A549 (cell line): ENCODE measurements around the gene CALN1. TPM values are rescaled to one million over a fixed set of nuclear protein-coding genes. Genes with fewer than 3 reads are reported as not detected.

Experiments
- ATAC-seq, 2 experiments: fragments of 200-7000 bp in 1 of 2; fragments of >200 bp in 1 of 2; cut with Nextera tagmentation in 1 of 2; cut with Tn5 transposase in 1 of 2; 3 replicates each; pipeline versions ENCODE4 v1.8.0 to v1.9.1; 2018 to 2020; ENCODE audit warnings: mild to moderate bottlenecking in 1 of 2, moderate library complexity in 1 of 2
- CTCF ChIA-PET: fragments of 300-600 bp; sonication (Branson Sonifier 250); formaldehyde crosslinking; extraction: SDS; loops from one replicate; lab custom pipeline; 2021; ENCODE audit warnings: antibody characterized with exemption, inconsistent platforms; lab: Yijun Ruan, JAX
- POLR2A ChIA-PET: fragments of 350-600 bp; formaldehyde crosslinking; extraction: SDS; loops from one replicate; lab custom pipeline; 2021; ENCODE audit warnings: antibody characterized with exemption, inconsistent platforms; lab: Yijun Ruan, JAX
- DNase-seq, 2 experiments: peaks; one replicate each; pipeline versions ENCODE4 v3.0.0 to v3.0.0-alpha.2; 2011 to 2016; ENCODE audit warnings: low read depth in 1 of 2, low spot score in 1 of 2
- FAIRE-seq: peaks from 2 replicates; lab custom pipeline; 2011; peaks lifted over from hg19 to GRCh38; lab: Jason Lieb, UNC
- H3K27ac ChIP-seq, 2 experiments: fragments of >200 bp; sonication (Bioruptor Twin); formaldehyde crosslinking; 3 replicates each; pipeline ENCODE4 v1.5.1; 2016 to 2017
- H3K4me1 ChIP-seq: fragments of >200 bp; sonication (Bioruptor Twin); formaldehyde crosslinking; 3 replicates; pipeline ENCODE4 v1.6.1; 2016
- H3K4me2 ChIP-seq: fragments of >200 bp; sonication (Bioruptor Twin); formaldehyde crosslinking; 3 replicates; pipeline ENCODE4 v1.6.1; 2016
- H3K4me3 ChIP-seq: fragments of >200 bp; sonication (Bioruptor Twin); formaldehyde crosslinking; 3 replicates; pipeline ENCODE4 v1.5.1; 2016
- H3K9me3 ChIP-seq: fragments of >200 bp; sonication (Bioruptor Twin); formaldehyde crosslinking; 3 replicates; pipeline ENCODE4 v1.6.1; 2016
- BHLHE40 ChIP-seq: IDR thresholded peaks from 2 replicates; pipeline ENCODE4 v1.6.1; 2012; ENCODE audit warnings: low read depth, low read length, inconsistent platforms
- CBX2 ChIP-seq: fragments of 200-600 bp; sonication (generic); IDR thresholded peaks from 2 replicates; pipeline ENCODE4 v1.6.1; 2016; ENCODE audit warnings: low read depth, mild to moderate bottlenecking, borderline replicate concordance
- CHD2 ChIP-seq: fragments of 150-350 bp; IDR thresholded peaks from 2 replicates; pipeline ENCODE4 v1.6.1; 2014; ENCODE audit warnings: low read length; ENCODE audit not compliant: partially characterized antibody
- EHF ChIP-seq: fragments of 250-450 bp; sonication (Bioruptor Pico); IDR thresholded peaks from 2 replicates; pipeline ENCODE4 v1.5.0; 2020; ENCODE audit warnings: mild to moderate bottlenecking
- EP300 ChIP-seq, 2 experiments: fragments of >200 bp; sonication (Bioruptor Twin); formaldehyde crosslinking; IDR thresholded peaks; 2 replicates in 1 of 2; 3 replicates in 1 of 2; pipeline ENCODE4 v1.6.1; 2016 to 2017
- FOXS1 ChIP-seq: fragments of 250-450 bp; sonication (Bioruptor Pico); IDR thresholded peaks from 2 replicates; pipeline ENCODE4 v1.5.0; 2020; ENCODE audit warnings: mild to moderate bottlenecking, moderate library complexity
- HDAC2 ChIP-seq: fragments of 200-600 bp; sonication (generic); IDR thresholded peaks from 2 replicates; pipeline ENCODE4 v1.6.1; 2016
- HEYL ChIP-seq: fragments of 250-450 bp; sonication (Bioruptor Pico); IDR thresholded peaks from 2 replicates; pipeline ENCODE4 v1.8.0; 2021; ENCODE audit warnings: mild to moderate bottlenecking, moderate library complexity
- HOXA7 ChIP-seq: fragments of 250-450 bp; sonication (Bioruptor Pico); IDR thresholded peaks from 2 replicates; pipeline ENCODE4 v1.5.0; 2020; ENCODE audit warnings: mild to moderate bottlenecking, moderate library complexity
- JUNB ChIP-seq: fragments of >200 bp; sonication (Bioruptor Twin); formaldehyde crosslinking; IDR thresholded peaks from 2 replicates; pipeline ENCODE4 v1.6.1; 2016
- KDM1A ChIP-seq: fragments of 200-600 bp; sonication (generic); IDR thresholded peaks from 2 replicates; pipeline ENCODE4 v1.6.1; 2016; ENCODE audit warnings: low read depth, mild to moderate bottlenecking
- KDM5A ChIP-seq: fragments of 200-600 bp; sonication (generic); IDR thresholded peaks from 2 replicates; pipeline ENCODE4 v1.6.1; 2016; ENCODE audit warnings: antibody characterized with exemption, mild to moderate bottlenecking
- MAFK ChIP-seq: fragments of 450-650 bp; IDR thresholded peaks from 2 replicates; pipeline ENCODE4 v1.6.1; 2014; ENCODE audit not compliant: partially characterized antibody
- MAZ ChIP-seq: fragments of 150-350 bp; IDR thresholded peaks from 2 replicates; pipeline ENCODE4 v1.6.1; 2014; ENCODE audit warnings: antibody characterized with exemption, low read depth, low read length, borderline replicate concordance
- NFE2L2 ChIP-seq: fragments of 150-350 bp; conservative IDR thresholded peaks from 2 replicates; pipeline ENCODE4 v1.6.1; 2014; ENCODE audit warnings: low read length
- NR3C1 ChIP-seq: fragments of >200 bp; sonication (Bioruptor Twin); formaldehyde crosslinking; IDR thresholded peaks from 3 replicates; pipeline ENCODE4 v1.6.1; 2017
- PHF8 ChIP-seq: fragments of 200-600 bp; sonication (generic); IDR thresholded peaks from 2 replicates; pipeline ENCODE4 v1.6.1; 2016; ENCODE audit warnings: low read depth, mild to moderate bottlenecking, antibody characterized with exemption, moderate library complexity, borderline replicate concordance
- RCOR1 ChIP-seq: fragments of 150-350 bp; IDR thresholded peaks from 2 replicates; pipeline ENCODE4 v1.6.1; 2014; ENCODE audit warnings: antibody characterized with exemption, low read length, low read depth
- SMC3 ChIP-seq: fragments of >200 bp; sonication (Bioruptor Twin); formaldehyde crosslinking; IDR thresholded peaks from 3 replicates; pipeline ENCODE4 v1.6.1; 2018; ENCODE audit warnings: inconsistent platforms
- SREBF2 ChIP-seq: fragments of 450-650 bp; IDR thresholded peaks from 2 replicates; pipeline ENCODE4 v1.6.1; 2014; ENCODE audit warnings: mild to moderate bottlenecking, moderate library complexity
- TFCP2L1 ChIP-seq: fragments of 250-450 bp; sonication (Bioruptor Pico); IDR thresholded peaks from 2 replicates; pipeline ENCODE4 v1.5.0; 2021; ENCODE audit warnings: mild to moderate bottlenecking
- TP53 ChIP-seq: fragments of 250-450 bp; sonication (Bioruptor Pico); IDR thresholded peaks from 2 replicates; pipeline ENCODE4 v1.5.0; 2021; ENCODE audit warnings: mild to moderate bottlenecking, moderate library complexity
- ZC3H11A ChIP-seq: fragments of 450-650 bp; IDR thresholded peaks from 2 replicates; pipeline ENCODE4 v1.6.1; 2014; ENCODE audit warnings: antibody characterized with exemption, mild to moderate bottlenecking
- ZNF302 ChIP-seq: fragments of 250-450 bp; sonication (Bioruptor Pico); IDR thresholded peaks from 2 replicates; pipeline ENCODE4 v1.9.0; 2021; ENCODE audit warnings: inconsistent platforms, mild to moderate bottlenecking, moderate library complexity
- WGBS: methylation state at CpG from one replicate; pipeline ENCODE4 v1.1.6; 2017; ENCODE audit errors: missing lambda C conversion rate; 5-methylcytosine and 5-hydroxymethylcytosine counted together
- polyA plus RNA-seq, 4 experiments: library from polyadenylated mRNA; depleted of rRNA in 3 of 4; stranded (reverse); fragments of >200 nt; fragmentation: RNase III in 1 of 4; extraction: RNeasy Plus Mini Kit Qiagen cat#74134 plus additional on column Dnase treatment in 1 of 4; gene quantifications; 2 replicates in 3 of 4; 3 replicates in 1 of 4; pipeline ENCODE4 v1.2.3, GENCODE V29; 2011 to 2017
- TF ChIP-seq, protein P1 (sequence below): fragments of 250-450 bp; sonication (Bioruptor Pico); IDR thresholded peaks from 2 replicates; pipeline ENCODE4 v1.5.0; 2020; ENCODE audit warnings: low read depth, mild to moderate bottlenecking, moderate library complexity
- TF ChIP-seq, protein P2 (sequence below): IDR thresholded peaks from 2 replicates; pipeline ENCODE4 v1.6.1; 2012; ENCODE audit warnings: low read depth, borderline replicate concordance
- TF ChIP-seq, protein P3 (sequence below): IDR thresholded peaks from 2 replicates; pipeline ENCODE4 v1.6.1; 2012
- TF ChIP-seq, protein P4 (sequence below): fragments of 150-350 bp; IDR thresholded peaks from 2 replicates; pipeline ENCODE4 v1.6.1; 2014; ENCODE audit warnings: low read depth, mild to moderate bottlenecking, low read length
- TF ChIP-seq, protein P5 (sequence below): fragments of >200 bp; sonication (Bioruptor Twin); formaldehyde crosslinking; IDR thresholded peaks from 3 replicates; pipeline ENCODE4 v1.5.1; 2016

Gene CALN1
- polyA plus RNA-seq, 2 of the 4 experiments (the other 2 are of a cell fraction), result not detected

DNA sequence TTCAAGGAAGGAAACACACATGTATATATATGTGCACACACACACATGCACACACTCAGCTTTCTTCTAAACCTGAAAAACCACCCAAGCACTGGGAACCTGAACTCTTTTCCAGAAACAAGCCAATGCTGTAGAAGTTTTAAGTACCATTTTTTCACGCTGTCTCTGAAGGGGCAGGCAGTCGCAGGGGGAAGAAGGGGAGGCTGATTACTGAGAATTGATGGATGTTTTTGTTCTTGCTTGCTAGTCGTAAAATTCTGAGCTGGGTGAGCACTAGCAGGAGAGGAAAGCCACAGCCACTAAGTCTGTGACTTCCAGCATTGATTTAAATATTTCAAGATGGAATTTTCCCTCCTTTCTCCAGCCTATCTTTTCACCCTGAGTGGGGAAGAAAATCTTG lies 391.8 kb downstream of the CALN1 start:
- no peak for TF ChIP-seq SREBF2
- TF ChIP-seq NFE2L2, result no peak
- TF ChIP-seq, protein P1, sequence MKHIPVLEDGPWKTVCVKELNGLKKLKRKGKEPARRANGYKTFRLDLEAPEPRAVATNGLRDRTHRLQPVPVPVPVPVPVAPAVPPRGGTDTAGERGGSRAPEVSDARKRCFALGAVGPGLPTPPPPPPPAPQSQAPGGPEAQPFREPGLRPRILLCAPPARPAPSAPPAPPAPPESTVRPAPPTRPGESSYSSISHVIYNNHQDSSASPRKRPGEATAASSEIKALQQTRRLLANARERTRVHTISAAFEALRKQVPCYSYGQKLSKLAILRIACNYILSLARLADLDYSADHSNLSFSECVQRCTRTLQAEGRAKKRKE (CRISPR knock-in tag), result no peak
- TF ChIP-seq NR3C1, result no peak
- TF ChIP-seq PHF8, result no peak
- TF ChIP-seq, protein P2, sequence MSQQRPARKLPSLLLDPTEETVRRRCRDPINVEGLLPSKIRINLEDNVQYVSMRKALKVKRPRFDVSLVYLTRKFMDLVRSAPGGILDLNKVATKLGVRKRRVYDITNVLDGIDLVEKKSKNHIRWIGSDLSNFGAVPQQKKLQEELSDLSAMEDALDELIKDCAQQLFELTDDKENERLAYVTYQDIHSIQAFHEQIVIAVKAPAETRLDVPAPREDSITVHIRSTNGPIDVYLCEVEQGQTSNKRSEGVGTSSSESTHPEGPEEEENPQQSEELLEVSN, result no peak
- no peak for TF ChIP-seq ZNF302 (CRISPR knock-in tag)
- no peak for TF ChIP-seq FOXS1 (CRISPR knock-in tag)
- TF ChIP-seq, protein P3, sequence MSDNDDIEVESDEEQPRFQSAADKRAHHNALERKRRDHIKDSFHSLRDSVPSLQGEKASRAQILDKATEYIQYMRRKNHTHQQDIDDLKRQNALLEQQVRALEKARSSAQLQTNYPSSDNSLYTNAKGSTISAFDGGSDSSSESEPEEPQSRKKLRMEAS, result no peak
- TF ChIP-seq, protein P4, sequence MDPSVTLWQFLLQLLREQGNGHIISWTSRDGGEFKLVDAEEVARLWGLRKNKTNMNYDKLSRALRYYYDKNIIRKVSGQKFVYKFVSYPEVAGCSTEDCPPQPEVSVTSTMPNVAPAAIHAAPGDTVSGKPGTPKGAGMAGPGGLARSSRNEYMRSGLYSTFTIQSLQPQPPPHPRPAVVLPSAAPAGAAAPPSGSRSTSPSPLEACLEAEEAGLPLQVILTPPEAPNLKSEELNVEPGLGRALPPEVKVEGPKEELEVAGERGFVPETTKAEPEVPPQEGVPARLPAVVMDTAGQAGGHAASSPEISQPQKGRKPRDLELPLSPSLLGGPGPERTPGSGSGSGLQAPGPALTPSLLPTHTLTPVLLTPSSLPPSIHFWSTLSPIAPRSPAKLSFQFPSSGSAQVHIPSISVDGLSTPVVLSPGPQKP, result no peak
- no peak for TF ChIP-seq CBX2
- TF ChIP-seq HEYL (CRISPR knock-in tag), result no peak
- CTCF ChIA-PET, result no interaction called here
- WGBS, result 0% methylated on average over 3 of the region's 3 CpGs

DNA sequence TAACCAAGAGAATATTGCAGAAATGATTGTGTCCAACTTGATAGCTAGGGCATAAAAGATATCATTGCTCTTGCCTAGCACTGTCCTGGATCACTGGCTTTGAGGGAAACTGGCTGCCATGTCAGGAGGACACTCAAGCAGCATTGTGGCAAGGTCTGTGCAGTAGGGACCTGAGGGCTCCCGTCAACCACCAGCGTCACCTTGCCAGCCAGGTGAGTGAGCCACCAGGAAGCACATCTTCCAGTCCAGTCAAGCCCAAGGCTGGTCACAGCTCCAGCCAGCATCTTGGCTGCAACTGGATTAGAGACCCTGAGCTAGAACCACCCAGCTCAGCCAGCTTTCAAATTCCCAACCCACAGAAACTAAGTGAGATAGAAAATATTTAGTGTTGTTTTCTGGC lies 392.7 kb downstream of the CALN1 start:
- no peak for DNase-seq
- ATAC-seq, result no peak
- Histone ChIP-seq H3K4me3 (no peak overlapping the region), H3K9me3 (no peaks in the 10 kb centered on the region), H3K4me2 (no peak overlapping the region), H3K4me1 (no peaks in the 10 kb centered on the region)
- FAIRE-seq, result no peak
- CTCF ChIA-PET, result no interaction called here
- TF ChIP-seq RCOR1 (no peak), TP53 (CRISPR knock-in tag) (no peak), NFE2L2 (no peak), HOXA7 (CRISPR knock-in tag) (no peak), TFCP2L1 (CRISPR knock-in tag) (no peak), EP300 (IDR thresholded peaks at IDR 0.05) (no peak), MAZ (no peak), KDM5A (no peak), MAFK (no peak), CHD2 (no peak), EHF (CRISPR knock-in tag) (no peak), BHLHE40 (no peak), HDAC2 (no peak), ZC3H11A (no peak), JUNB (no peak), SMC3 (no peak), KDM1A (no peak)
- TF ChIP-seq, protein P5, sequence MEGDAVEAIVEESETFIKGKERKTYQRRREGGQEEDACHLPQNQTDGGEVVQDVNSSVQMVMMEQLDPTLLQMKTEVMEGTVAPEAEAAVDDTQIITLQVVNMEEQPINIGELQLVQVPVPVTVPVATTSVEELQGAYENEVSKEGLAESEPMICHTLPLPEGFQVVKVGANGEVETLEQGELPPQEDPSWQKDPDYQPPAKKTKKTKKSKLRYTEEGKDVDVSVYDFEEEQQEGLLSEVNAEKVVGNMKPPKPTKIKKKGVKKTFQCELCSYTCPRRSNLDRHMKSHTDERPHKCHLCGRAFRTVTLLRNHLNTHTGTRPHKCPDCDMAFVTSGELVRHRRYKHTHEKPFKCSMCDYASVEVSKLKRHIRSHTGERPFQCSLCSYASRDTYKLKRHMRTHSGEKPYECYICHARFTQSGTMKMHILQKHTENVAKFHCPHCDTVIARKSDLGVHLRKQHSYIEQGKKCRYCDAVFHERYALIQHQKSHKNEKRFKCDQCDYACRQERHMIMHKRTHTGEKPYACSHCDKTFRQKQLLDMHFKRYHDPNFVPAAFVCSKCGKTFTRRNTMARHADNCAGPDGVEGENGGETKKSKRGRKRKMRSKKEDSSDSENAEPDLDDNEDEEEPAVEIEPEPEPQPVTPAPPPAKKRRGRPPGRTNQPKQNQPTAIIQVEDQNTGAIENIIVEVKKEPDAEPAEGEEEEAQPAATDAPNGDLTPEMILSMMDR, result no peak
- TF ChIP-seq, all 56 proteins: peak for 0
- POLR2A ChIA-PET, result interaction anchor here (0.6 kb wide), 1 partner anchor 279 kb away, joined by 4 read pairs; no protein-coding TSS in a partner anchor
- 0% methylated on average over 2 of the region's 2 CpGs for WGBS
- no peak overlapping the region for H3K27ac ChIP-seq

More for the DNA sequence above, 391.8 kb downstream of the CALN1 start:
- FAIRE-seq, result no peak
- no peak overlapping the region for H3K4me2 ChIP-seq
- H3K27ac ChIP-seq, result no peak overlapping the region
- H3K4me3 ChIP-seq, result no peak overlapping the region
- no peak for ATAC-seq
- POLR2A ChIA-PET, result no interaction called here
- no peaks in the 10 kb centered on the region for H3K4me1 ChIP-seq
- H3K9me3 ChIP-seq, result no peaks in the 10 kb centered on the region
- no peak for DNase-seq
